GM08714 (cell line): ENCODE data around the gene SUSD6.
"Not testable (repeated sequence)": the region's sequence is repeated elsewhere in the genome, so short reads cannot be mapped to it uniquely, and the experiment has no call there.

Experiments used
- H3K4me3 ChIP-seq: fragments of 200-500 bp; sonication (Bioruptor generic); 2 replicates; pipeline ENCODE4 v1.5.1; 2014; ENCODE audit warnings: mild to moderate bottlenecking, low read length, inconsistent platforms
- ZNF274 ChIP-seq: IDR thresholded peaks from 2 replicates; pipeline ENCODE4 v1.6.1; 2012; ENCODE audit warnings: mild to moderate bottlenecking, low read depth, low read length

Gene SUSD6

GRCh38 chr14:69580009-69580577 lies 31.3 kb upstream of the SUSD6 start:
- TF ChIP-seq ZNF274 = no peak
- H3K4me3 ChIP-seq = no peak overlapping the region

GRCh38 chr14:69581316-69581935 lies 30.0 kb upstream of the SUSD6 start:
- H3K4me3 ChIP-seq = no peak overlapping the region
- TF ChIP-seq ZNF274 = no peak

GRCh38 chr14:69582212-69582611 lies 29.2 kb upstream of the SUSD6 start:
- no peak for TF ChIP-seq ZNF274
- no peak overlapping the region for H3K4me3 ChIP-seq

- TF ChIP-seq ZNF274 = no peak
- H3K4me3 ChIP-seq = no peak overlapping the region
Observed at GRCh38 chr14:69582829-69583228, 28.6 kb upstream of the SUSD6 start.

- no peak for TF ChIP-seq ZNF274
- no peak overlapping the region for H3K4me3 ChIP-seq
Observed at GRCh38 chr14:69584389-69584788, 27.0 kb upstream of the SUSD6 start.

GRCh38 chr14:69586404-69586803 lies 25.0 kb upstream of the SUSD6 start:
- no peak for TF ChIP-seq ZNF274
- no peak overlapping the region for H3K4me3 ChIP-seq

- TF ChIP-seq ZNF274 = no peak
- no peak overlapping the region for H3K4me3 ChIP-seq
Observed at GRCh38 chr14:69587389-69587788, 24.0 kb upstream of the SUSD6 start.

- no peak for TF ChIP-seq ZNF274
- no peak overlapping the region for H3K4me3 ChIP-seq
Observed at GRCh38 chr14:69591317-69591716, 20.1 kb upstream of the SUSD6 start.

GRCh38 chr14:69593018-69593677 lies 18.2 kb upstream of the SUSD6 start:
- H3K4me3 ChIP-seq = no peak overlapping the region
- TF ChIP-seq ZNF274 = no peak

GRCh38 chr14:69594846-69595245 lies 16.6 kb upstream of the SUSD6 start:
- no peak for TF ChIP-seq ZNF274

GRCh38 chr14:69595336-69595735 lies 16.1 kb upstream of the SUSD6 start:
- no peak overlapping the region for H3K4me3 ChIP-seq
- TF ChIP-seq ZNF274 = no peak

More at GRCh38 chr14:69594846-69595245, 16.6 kb upstream of the SUSD6 start:
- H3K4me3 ChIP-seq = no peak overlapping the region

- not testable (repeated sequence) for H3K4me3 ChIP-seq
Observed at GRCh38 chr14:69599431-69599830, 12.0 kb upstream of the SUSD6 start.

GRCh38 chr14:69600304-69600891 lies 11.0 kb upstream of the SUSD6 start:
- TF ChIP-seq ZNF274 = no peak
- no peak overlapping the region for H3K4me3 ChIP-seq

GRCh38 chr14:69605738-69606137 lies 5.7 kb upstream of the SUSD6 start:
- no peak overlapping the region for H3K4me3 ChIP-seq
- no peak for TF ChIP-seq ZNF274
